Epidermal melanocyte (primary cell): ENCODE measurements around the gene SLC22A25.
"Not testable (repeated sequence)": the region's sequence is repeated elsewhere in the genome, so short reads cannot be mapped to it uniquely, and the experiment has no call there.

ENCODE experiments used
- DNase-seq: peaks from one replicate; pipeline ENCODE4 v3.0.0; 2011; ENCODE audit warnings: low spot score; ENCODE audit not compliant: insufficient read length

SLC22A25 gene

GRCh38 chr11:63243533-63243932, at the start of gene SLC22A25:
Gene SLC22A25, minus strand, starts transcription at chr11:63243599. Its CDS starts 13,947 bp downstream, at chr11:63229652.
- DNase-seq, result no peak

DNA sequence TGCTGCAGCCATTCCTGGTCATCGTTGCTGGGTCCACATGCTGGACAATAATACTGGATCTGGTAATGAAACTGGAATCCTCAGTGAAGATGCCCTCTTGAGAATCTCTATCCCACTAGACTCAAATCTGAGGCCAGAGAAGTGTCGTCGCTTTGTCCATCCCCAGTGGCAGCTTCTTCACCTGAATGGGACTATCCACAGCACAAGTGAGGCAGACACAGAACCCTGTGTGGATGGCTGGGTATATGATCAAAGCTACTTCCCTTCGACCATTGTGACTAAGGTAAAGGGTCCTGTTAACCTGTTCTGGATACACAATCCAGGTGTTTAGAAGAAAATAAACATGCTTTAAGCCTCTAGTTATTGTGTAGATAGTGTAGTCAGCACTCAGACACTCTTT, 46.9 kb upstream of the SLC22A25 start:
- DNase-seq, result no peak

GRCh38 chr11:63289658-63290057, 46.3 kb upstream of the SLC22A25 start:
- DNase-seq, result no peak

GRCh38 chr11:63282579-63282978, 39.2 kb upstream of the SLC22A25 start:
- DNase-seq, result no peak

GRCh38 chr11:63280920-63281319, 37.5 kb upstream of the SLC22A25 start:
- DNase-seq, result no peak

DNA sequence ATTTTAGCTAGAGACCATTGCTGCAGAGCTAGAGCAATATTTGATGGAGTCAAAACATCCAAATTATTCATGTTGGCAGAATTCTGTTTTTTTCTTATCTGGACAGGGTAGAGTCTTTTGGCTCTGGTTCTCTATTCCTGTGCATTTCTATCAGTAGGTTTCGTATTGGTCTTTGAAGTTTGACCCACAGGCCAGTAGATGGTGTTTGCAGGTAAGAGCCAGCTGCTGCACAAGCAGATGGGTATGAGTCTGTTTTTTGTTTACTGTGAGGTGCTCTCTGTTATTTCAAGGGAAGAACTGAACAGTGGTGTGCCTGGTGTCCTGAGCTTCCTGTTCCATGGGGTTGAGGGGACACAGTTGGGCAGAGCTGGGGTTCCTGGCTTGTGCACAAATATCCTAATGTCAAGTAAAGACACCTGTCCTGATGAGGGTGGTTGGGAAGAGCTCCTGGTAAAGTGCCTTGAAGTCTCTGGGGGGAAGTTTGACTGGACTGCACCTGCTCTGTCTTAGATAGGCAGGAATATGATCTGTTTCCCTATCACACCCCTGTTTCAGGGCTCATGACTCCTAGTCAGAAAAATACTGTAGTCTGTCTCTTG, 34.0 kb upstream of the SLC22A25 start:
- no peak for DNase-seq

- DNase-seq, result no peak
Observed at GRCh38 chr11:63274776-63275175, 31.4 kb upstream of the SLC22A25 start.

- DNase-seq, result no peak
Observed at GRCh38 chr11:63273685-63274084, 30.3 kb upstream of the SLC22A25 start.

DNA sequence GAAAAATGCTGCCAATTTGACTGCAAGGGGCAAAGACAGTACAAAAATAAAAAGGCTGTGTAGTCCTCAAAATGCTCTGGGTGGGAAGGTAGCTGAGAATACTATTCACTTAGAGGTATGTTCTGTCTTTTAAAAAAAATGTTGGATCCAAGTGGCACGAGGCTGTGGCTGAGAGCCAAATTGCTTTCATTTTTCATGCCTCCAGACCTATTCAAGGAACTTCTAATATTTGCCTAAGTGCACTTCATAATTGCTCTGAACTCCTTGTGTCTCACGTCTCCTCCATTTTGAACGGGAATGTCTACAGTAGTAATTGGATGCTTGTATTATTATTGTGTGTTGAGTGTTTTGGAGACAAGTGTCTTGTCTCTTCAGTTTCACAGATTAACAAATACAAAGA, 19.1 kb upstream of the SLC22A25 start:
- no peak for DNase-seq

- DNase-seq, result no peak
Observed at GRCh38 chr11:63251312-63251711, 7.9 kb upstream of the SLC22A25 start.

- DNase-seq, result no peak
Observed at GRCh38 chr11:63250162-63251050, 7.0 kb upstream of the SLC22A25 start.

DNA sequence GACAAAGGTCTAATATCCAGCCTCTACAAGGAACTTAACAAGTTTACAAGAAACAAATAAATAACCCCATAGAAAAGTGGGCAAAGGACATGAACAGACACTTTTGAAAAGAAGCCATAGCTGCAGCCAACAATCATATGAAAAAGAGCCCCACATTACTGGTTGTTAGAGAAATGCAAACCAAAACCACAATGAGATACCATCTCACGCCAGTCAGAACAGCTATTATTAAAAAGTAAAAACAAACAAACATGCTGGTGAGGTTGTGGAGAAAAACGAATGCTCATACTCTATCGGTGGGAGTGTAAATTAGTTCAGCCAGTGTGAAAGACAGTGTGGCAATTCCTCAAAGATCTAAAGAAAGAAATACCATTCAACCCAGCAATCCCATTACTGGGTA, 5.6 kb upstream of the SLC22A25 start:
- DNase-seq, result no peak

- DNase-seq, result not testable (repeated sequence)
Observed at GRCh38 chr11:63247237-63248002, 4.0 kb upstream of the SLC22A25 start.

DNA sequence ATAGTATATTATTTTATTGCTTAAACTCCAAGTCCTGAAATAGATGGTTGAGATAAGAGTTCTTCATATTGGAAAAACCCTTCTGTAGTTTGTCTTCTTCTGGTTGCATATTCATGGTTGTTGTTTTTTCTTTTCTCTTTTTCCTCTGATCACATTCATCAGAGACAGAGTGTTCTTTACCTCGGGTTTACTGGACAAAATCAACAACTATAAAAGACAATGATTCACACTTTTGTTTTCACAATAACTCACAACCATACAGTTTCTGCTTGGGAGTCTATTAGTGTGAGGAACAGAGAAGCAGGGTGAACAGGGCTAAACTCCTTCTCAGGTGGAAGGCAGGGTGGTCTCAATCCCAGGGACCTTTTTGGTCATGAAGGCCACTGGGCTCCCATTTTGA, 2.6 kb upstream of the SLC22A25 start:
- no peak for DNase-seq

DNA sequence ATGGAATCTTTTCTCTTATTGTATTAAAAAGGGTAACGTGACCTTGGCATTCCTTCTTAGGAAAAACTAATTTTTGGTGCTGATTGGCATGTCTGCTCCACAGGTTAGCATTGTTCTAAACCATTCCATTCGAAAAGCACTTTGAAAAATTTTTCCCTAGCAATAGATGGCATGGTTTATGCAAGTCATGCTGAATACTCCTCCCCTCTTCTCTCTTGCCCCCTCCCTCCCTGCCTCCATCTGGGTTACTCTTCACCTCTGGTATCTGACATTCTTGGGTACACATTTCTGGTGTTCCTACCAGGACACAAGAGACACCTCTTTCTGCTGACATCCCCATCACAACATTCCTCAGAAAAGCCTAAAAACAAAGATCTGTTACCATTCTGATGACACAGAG, 1.5 kb upstream of the SLC22A25 start:
- no peak for DNase-seq

DNA sequence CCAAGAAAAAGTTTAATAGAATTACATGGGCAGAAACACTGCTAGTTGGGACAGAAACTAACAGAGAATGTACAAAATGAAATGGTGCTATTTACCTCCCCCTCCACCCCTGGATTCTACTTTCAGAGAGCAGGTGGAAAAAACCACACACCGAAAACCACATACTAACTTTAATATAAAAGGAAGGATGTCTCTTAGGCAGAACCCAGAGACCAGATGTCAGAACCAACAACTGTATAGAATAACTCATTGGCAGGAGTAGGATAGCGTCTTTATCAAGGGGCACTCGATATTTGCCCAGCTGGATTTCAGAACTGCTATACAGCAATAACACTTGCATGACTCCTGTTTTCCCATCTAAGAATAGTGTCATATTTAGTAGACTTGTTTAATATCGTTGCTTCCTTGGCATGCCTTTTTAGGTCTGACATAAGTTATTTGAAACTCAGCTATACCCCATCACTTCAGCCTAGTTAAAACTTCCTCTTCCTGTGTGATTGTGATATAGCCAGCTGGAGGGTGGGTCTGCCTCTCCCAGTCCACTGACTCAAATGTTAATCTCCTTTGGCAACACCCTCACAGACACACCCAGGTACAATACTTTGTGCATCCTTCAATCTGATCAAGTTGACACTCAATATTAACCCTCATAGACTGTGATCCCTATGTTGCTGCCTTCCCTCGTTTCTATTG, 1.2 kb downstream of the SLC22A25 start:
- DNase-seq, result no peak

DNA sequence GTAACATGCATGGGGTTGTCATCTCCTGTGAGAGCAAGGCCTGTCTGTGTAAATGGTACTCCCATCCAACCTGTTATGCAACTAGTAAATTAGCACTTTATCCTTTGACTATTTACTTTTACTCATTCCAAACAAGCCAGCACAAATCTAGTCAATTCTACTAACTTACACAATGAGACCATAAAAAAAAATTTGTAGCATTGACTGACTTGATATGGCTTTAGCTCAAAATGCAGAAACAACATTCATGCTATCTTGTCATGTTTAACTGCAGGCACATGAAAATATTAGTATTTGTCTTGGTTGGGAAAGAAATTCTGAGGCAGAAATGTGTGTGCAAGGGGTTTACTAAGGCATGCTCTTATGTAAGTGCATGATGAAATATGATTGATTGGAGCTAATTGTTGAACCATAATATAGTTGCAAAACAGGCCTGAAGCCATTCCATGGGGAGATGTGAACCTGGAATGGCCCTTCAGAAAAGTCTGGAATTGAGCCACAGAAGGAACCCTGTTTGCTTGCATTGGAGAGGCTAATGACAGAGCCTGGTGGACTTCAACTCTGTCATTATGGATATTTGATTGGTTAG, 2.5 kb downstream of the SLC22A25 start:
- DNase-seq, result no peak

DNA sequence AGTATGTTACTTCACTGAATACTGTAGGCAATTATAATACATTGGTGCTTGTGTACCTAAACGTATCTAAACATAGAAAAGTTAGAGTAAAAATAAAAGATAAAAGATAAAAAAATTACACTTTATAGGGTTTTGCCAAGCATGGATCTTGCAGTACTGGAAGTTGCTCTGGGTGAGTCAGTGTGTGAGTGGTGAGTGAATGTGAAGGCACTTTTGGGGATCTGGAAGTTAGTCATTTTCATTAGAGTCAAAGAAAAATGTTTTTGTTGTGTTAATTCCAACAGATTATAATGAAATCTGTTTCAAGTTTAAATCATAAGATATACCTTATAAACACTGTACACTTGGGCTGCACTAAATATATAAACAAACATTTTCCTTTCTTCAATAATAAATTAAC, 3.3 kb downstream of the SLC22A25 start:
- no peak for DNase-seq

DNA sequence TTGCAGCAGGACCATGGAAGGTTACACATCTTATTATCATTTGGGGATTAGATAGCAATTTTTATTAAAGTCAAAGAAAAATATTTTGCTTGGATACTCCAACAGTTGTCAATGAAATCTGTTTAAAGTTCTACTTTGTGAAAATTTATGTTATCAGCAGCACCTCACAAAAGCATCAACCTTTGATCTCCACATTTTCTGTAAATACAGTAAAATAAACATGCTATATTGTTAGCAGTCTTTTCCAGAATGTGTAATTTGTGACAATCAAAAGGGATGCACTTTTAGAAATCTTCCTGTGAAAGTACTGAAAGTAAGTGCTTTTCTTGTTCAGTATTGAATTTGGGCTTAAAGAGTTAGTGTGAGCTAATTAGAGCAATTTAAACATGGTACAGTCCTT, 4.1 kb downstream of the SLC22A25 start:
- DNase-seq, result no peak

DNA sequence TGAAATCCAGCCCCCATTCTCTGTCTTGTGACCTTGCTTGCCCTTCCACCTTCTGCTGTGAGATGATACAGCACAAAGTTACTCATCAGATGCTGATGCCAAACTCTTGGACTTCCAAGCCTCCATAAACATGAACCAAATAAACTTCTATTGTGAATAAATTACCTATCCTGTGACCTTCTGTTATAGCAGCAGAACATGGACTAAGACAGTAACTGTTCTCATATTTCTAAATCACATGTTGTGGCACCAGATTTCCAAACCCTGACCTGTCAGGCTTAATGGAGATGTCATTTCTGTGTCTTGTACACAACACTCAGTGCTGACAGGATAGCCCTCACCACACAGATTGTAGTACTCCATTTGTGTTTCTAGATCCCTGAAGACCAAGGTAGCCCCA, 6.0 kb downstream of the SLC22A25 start:
- no peak for DNase-seq
